Stimulated activated CD4-positive, alpha-beta T cell treated with anti-CD3 and anti-CD28 coated beads, Interleukin-12 subunit alpha, Interleukin-12 subunit beta, amount 100 ng/mL, for 48 hours (primary cell): ENCODE results near the gene INPP4A.
"Not testable (repeated sequence)": the region's sequence is repeated elsewhere in the genome, so short reads cannot be mapped to it uniquely, and the experiment has no call there.

Experiments used
- DNase-seq, 3 donors: peaks; one replicate each; pipeline ENCODE4 v3.0.0-alpha.2; 2020; ENCODE audit warnings: low read depth in 2 of 3, low spot score in 1 of 3

INPP4A gene

GRCh38 chr2:98435670-98436069, 9.0 kb upstream of the INPP4A start:
- DNase-seq: not testable (repeated sequence)

GRCh38 chr2:98436734-98437133, 7.9 kb upstream of the INPP4A start:
- DNase-seq: no peak

GRCh38 chr2:98438190-98439133, 6.2 kb upstream of the INPP4A start:
- DNase-seq: no peak

- no peak for DNase-seq
These were observed 2.8 kb upstream of the INPP4A start for GRCh38 chr2:98441706-98442450.

- DNase-seq: no peak
These were observed 2.2 kb upstream of the INPP4A start for GRCh38 chr2:98442488-98442887.

- no peak for DNase-seq
These were observed 572 bp downstream of the INPP4A start for GRCh38 chr2:98445177-98445682.

GRCh38 chr2:98445683-98446581, 1.3 kb downstream of the INPP4A start:
- DNase-seq: no peak

- DNase-seq: no peak
These were observed 2.2 kb downstream of the INPP4A start for GRCh38 chr2:98446850-98447249.

- DNase-seq: no peak
These were observed 3.9 kb downstream of the INPP4A start for GRCh38 chr2:98448441-98449145.

GRCh38 chr2:98452396-98453027, 7.9 kb downstream of the INPP4A start:
- no peak for DNase-seq

- no peak for DNase-seq
These were observed 8.4 kb downstream of the INPP4A start for GRCh38 chr2:98453083-98453482.

GRCh38 chr2:98453531-98453930, 8.9 kb downstream of the INPP4A start:
- DNase-seq: no peak

- DNase-seq: no peak
These were observed 9.4 kb downstream of the INPP4A start for GRCh38 chr2:98454073-98454472.

- no peak for DNase-seq
These were observed 10.0 kb downstream of the INPP4A start for GRCh38 chr2:98454500-98455235.

GRCh38 chr2:98455494-98455976, 10.9 kb downstream of the INPP4A start:
- DNase-seq: no peak

GRCh38 chr2:98457045-98457696, 12.5 kb downstream of the INPP4A start:
- DNase-seq: no peak

- no peak for DNase-seq
These were observed 13.5 kb downstream of the INPP4A start for GRCh38 chr2:98458207-98458606.

GRCh38 chr2:98458667-98459380, 14.2 kb downstream of the INPP4A start:
- DNase-seq: no peak
